Activated CD8-positive, alpha-beta memory T cell treated with anti-CD3 and anti-CD28 coated beads, Interleukin-2, amount 50 U/mL, for 24 hours (primary cell): ENCODE results near the gene EPB41L5.
A peak's percentile ranks its signal among the peaks of the same experiment; 100 is the strongest.
"Not testable (repeated sequence)": the region's sequence is repeated elsewhere in the genome, so short reads cannot be mapped to it uniquely, and the experiment has no call there.

ENCODE experiments used
- DNase-seq: peaks from one replicate; pipeline ENCODE4 v3.0.0-alpha.2; 2020; ENCODE audit errors: extremely low read depth

The EPB41L5 gene

GRCh38 chr2:120199817-120200459 is 187.1 kb downstream of the EPB41L5 start:
- not testable (repeated sequence) for DNase-seq

DNA sequence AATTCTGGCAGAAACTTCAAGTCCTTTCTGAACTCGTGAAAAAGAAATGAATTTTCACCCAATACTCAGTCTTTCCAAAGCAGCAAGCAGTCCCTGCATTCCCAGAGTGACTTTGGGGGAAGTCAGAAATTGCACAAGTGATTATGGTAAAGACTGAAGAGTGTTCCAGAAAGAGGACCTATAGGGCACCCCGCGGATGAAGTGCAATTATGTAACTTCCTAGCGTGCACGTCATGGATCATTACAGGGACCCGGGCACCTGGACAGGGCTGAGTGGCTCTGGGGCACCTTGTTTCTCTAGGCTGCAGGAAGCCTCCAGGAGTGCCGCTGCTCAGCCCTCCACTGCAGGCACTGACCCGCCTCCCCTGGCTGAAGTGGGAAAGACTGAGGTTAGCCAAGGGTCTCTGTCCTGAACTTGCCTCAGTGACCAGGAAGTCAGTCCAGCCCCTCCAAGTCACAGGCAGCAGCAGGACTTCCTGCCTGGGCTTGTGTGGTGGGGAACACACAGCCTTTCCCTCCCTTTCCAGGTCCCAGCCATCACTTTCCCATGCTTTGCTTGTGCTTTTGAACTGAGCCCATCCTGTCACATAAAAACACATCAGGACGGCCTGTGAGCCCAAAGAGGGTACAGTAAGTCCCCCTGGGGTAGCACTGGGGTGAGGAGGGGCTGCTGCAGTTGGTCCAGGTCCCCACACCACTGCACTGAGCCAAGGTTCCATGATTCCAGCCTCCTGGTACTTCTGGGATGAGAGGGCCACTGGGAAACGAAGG is 190.6 kb downstream of the EPB41L5 start:
- DNase-seq, result no peak

DNA sequence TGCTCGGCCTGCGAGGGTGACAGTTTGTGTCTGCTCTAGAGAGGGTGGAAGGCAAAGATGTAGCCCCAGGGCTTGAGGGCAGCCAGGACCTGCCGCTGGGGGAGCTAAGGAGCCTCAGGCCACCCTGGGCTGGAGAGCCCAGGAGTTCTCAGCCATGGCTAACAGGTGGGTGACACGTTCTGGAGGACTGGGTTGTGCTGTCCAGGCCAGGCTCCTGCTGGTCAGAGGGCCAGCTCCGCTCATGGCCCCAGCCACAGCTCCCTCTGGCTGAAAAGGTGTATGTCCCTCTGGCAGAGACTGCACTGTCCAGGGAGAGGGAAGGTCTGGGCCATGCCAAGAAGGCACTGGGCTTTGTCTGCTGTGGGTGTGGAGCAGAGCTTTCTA is 191.1 kb downstream of the EPB41L5 start:
- DNase-seq, result no peak

DNA sequence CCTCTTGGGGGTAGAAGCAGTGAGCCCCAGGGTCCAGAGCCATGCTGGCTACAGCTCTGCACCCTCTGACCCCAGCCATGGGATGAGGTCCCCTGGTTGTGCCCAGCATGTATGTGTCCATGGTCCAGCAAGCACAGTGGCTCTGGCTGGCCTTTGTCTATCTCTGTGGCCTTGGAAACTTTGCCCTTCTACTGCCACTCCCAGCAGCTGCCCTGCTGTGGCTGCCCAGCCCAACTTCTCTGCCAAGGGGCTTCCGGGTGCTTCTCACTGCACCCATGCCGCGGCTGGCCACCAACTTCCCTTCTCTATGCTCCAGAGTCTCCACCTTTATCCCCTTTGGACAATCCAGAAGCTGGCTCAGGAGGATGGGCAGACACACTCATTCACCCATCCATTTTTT is 191.5 kb downstream of the EPB41L5 start:
- no peak for DNase-seq

- no peak for DNase-seq
Observed at GRCh38 chr2:120204945-120205670, 192.2 kb downstream of the EPB41L5 start.

GRCh38 chr2:120206022-120206581 is 193.2 kb downstream of the EPB41L5 start:
- DNase-seq, result no peak

DNA sequence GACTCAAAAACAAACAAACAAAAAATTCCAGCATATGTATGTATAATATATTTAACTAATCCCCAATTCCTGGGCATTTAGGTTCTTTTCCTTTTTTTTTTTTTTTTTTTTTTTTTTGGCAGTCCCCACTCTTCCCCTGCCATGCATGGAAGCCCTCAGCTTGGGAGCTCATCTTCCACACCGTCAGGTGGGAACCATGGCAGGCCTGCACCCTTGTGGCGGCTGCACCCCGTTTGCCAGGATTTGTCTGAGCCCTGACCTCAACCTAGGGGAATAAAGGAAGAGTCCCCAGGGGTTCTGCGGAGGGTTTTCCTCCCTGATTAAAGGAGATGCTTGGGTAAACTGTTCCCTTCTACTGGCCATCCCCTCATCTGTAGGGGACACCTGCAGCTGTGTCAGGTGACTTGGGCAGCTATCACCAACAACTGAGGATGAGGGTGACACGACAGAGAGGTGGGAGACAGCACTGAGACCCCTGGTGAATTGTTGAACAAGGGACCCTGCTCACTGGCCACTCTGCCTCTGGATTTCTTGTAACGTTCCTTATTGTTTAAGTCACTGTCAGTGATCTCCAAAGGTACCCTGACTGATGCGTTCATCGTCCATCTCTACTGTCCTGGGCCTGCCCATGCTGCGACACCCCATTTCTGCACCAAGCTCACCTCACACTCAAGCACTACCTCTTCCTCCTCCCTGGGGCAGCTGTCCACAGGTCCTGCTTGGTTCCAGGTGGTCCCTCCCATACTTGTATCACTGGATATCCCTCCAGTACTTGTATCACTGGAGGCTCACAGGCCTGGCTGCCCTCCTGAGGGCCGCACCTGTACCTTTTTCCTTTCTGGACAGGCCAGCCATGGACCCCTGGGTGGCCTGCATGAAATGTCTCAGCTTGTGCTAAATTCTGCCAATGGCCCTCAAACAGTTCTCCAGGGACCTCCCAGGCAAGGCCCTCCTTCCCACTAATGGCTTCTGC is 195.8 kb downstream of the EPB41L5 start:
- DNase-seq, result no peak

GRCh38 chr2:120209427-120210269 is 196.8 kb downstream of the EPB41L5 start:
- no peak for DNase-seq

- DNase-seq, result no peak
Observed at GRCh38 chr2:120210270-120210693, 197.4 kb downstream of the EPB41L5 start.

DNA sequence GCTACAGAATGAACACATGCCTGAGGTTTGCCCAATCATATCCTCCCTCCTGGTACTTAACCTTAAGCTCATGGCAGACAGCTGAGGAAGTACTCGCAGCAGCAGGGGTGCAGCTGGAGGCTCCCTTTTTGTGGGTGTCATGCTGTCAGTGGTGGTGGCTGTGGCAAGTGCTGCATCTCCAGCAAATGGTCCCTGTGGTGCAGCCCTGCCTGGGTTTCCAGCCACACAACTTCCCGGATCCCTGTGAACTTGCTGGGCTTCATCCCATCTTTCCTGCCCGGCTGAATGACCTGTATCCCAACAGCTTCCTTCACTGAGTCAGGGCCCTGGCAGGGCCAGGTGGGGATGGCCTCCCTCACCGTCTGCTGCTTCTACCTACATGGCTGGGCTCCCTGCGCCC is 205.3 kb downstream of the EPB41L5 start:
- no peak for DNase-seq

GRCh38 chr2:120219291-120219690 is 206.4 kb downstream of the EPB41L5 start:
- no peak for DNase-seq

DNA sequence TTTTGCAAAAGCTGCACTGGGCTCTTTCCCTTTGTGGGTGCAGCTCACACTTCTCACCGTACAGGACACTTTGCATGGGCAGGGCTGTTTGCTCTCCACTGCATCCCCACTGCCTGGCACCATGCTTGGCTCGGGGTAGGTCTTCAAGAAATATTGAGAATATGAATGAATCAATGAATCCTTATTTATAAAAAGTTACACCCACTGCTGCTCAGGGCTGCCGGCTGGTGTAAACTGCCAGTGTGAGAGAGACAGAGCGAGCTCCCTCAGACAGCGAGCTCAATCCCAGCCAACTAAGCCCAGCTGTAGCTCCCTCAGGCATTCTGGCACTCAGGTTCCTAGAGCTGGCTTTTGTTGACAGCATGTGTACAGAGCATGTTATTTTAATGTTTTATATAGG is 206.9 kb downstream of the EPB41L5 start:
- no peak for DNase-seq

GRCh38 chr2:120220756-120221155 is 207.9 kb downstream of the EPB41L5 start:
- DNase-seq, result no peak

GRCh38 chr2:120221616-120222015 is 208.7 kb downstream of the EPB41L5 start:
- DNase-seq, result no peak

DNA sequence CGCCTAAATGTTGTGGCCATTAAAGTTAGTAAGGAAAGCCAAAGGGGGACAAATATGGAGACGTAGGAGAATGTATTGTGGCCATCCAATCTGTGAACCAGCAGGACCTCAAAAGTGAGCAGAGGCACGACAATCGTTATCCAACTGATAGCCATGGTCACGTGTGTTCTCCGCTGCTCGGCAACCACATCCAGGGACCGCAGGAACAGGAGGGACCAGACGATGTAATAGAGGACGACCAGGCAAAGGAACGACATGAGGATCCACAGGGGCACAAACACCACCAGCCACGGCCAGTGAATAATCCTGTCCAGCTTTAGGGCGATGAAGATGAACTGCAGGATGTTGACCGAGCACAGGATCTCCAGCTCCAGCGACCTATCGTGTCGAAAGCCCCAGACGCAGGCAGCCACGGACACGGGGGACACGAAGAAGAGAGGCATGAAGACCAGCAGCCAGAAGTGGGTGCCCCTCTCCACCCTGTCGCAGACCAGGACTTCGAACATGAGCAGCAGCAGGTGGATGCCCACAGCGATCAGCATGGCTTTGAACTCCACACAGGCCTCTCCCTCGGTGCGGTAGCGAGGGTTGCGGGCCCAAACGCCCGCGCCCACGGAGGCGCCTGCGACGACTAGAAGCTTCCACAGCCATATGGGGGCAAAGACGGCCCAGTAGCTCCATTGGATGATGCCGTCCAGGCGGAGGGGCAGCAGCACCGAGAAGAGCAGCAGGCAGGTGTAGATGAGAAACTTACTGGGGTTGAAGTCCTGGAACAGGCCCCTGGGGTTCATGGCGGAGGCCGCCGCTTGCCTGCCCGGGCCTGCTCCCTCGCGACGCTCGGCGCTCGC is 209.5 kb downstream of the EPB41L5 start:
- DNase-seq, result no peak

GRCh38 chr2:120223034-120223912 is 210.4 kb downstream of the EPB41L5 start, which contains the start of gene TMEM185B:
Gene TMEM185B (minus strand): TSS chr2:120223400. CDS start chr2:120222976, 424 bp downstream.
- DNase-seq, result peak; percentile 64

DNA sequence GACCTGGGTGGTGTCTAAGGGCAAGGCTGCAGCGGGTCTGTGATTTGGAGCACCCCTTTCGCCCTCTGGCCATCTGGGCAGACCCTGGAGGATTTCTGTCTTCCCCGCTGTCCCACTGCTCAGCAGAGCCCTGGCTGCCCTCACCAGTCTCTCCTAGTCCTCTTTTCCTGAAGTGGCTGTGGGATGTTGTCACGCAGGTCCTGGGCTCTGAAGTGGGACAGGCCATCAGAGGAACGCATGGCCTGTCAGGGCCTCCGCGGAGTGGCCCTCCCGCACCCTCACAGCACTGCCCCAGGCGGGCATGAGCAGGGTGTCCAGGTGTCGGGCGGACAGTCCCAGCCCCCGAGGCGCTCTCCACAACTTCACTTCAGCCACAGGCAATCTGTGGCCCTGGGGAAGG is 211.4 kb downstream of the EPB41L5 start:
- DNase-seq, result no peak
